NCI-H226 (cell line): ENCODE data around the gene RCVRN.

Experiments
- DNase-seq: peaks from one replicate; pipeline ENCODE4 v3.0.0-alpha.2; 2015

The RCVRN gene

GRCh38 chr17:9905078-9905415 is at the start of gene RCVRN:
RCVRN (minus strand) TSS chr17:9905271; CDS start chr17:9905180, 91 bp downstream.
- DNase-seq, result no peak

- no peak for DNase-seq
These were observed 48.4 kb upstream of the RCVRN start for GRCh38 chr17:9953492-9953891.

- DNase-seq, result no peak
These were observed 46.7 kb upstream of the RCVRN start for GRCh38 chr17:9951803-9952202.

- no peak for DNase-seq
These were observed 43.9 kb upstream of the RCVRN start for GRCh38 chr17:9948928-9949327.

- no peak for DNase-seq
These were observed 39.6 kb upstream of the RCVRN start for GRCh38 chr17:9944704-9945103.

GRCh38 chr17:9943343-9943742 is 38.3 kb upstream of the RCVRN start:
- DNase-seq, result no peak

GRCh38 chr17:9942885-9943284 is 37.8 kb upstream of the RCVRN start:
- no peak for DNase-seq

- no peak for DNase-seq
These were observed 36.2 kb upstream of the RCVRN start for GRCh38 chr17:9941305-9941704.

GRCh38 chr17:9940841-9941240 is 35.8 kb upstream of the RCVRN start:
- DNase-seq, result no peak

- DNase-seq, result no peak
These were observed 33.7 kb upstream of the RCVRN start for GRCh38 chr17:9938764-9939163.

GRCh38 chr17:9937901-9938300 is 32.8 kb upstream of the RCVRN start:
- no peak for DNase-seq

- DNase-seq, result no peak
These were observed 32.2 kb upstream of the RCVRN start for GRCh38 chr17:9937241-9937761.

- DNase-seq, result no peak
These were observed 31.0 kb upstream of the RCVRN start for GRCh38 chr17:9936095-9936494.

- no peak for DNase-seq
These were observed 30.3 kb upstream of the RCVRN start for GRCh38 chr17:9935408-9935807.

GRCh38 chr17:9934331-9934730 is 29.3 kb upstream of the RCVRN start:
- DNase-seq, result no peak

GRCh38 chr17:9932491-9932890 is 27.4 kb upstream of the RCVRN start:
- no peak for DNase-seq

- no peak for DNase-seq
These were observed 26.2 kb upstream of the RCVRN start for GRCh38 chr17:9931144-9931741.

GRCh38 chr17:9929871-9930270 is 24.8 kb upstream of the RCVRN start:
- DNase-seq, result no peak

GRCh38 chr17:9928601-9929333 is 23.7 kb upstream of the RCVRN start:
- peak; percentile 69 for DNase-seq

- no peak for DNase-seq
These were observed 21.2 kb upstream of the RCVRN start for GRCh38 chr17:9926150-9926804.

GRCh38 chr17:9925457-9925856 is 20.4 kb upstream of the RCVRN start:
- DNase-seq, result no peak

GRCh38 chr17:9924735-9925191 is 19.7 kb upstream of the RCVRN start:
- peak; percentile 39 for DNase-seq

- no peak for DNase-seq
These were observed 17.2 kb upstream of the RCVRN start for GRCh38 chr17:9922012-9922848.
